NB4 (cell line): ENCODE measurements around the gene SNAP47.

ENCODE experiments used
- TF ChIP-seq, protein P1 (sequence below): IDR thresholded peaks from one replicate; pipeline ENCODE4 v1.5.1; 2012; ENCODE audit warnings: low read depth, low read length
- TF ChIP-seq, protein P2 (sequence below): IDR thresholded peaks from 2 replicates; pipeline ENCODE4 v1.6.1; 2011; ENCODE audit warnings: low read depth, low read length

DNA sequence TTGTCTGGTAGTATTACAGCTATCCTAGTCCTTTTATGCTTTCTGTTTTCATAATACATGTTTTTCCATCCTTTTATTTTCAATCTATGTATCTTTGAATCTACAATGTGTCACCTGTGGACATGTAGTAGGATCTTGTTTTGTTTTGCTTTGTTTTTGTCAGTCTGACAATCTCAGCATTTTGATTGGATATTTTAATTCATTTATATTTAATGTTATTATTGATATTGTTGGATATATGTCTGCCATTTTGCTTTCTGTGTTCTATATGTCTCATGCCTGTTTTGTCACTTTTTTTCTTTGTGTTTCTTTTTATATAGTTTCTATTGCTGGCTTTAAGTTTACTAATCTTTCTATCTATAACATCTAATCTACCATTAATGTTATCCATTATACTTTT is 68.7 kb downstream of the SNAP47 start:
- TF ChIP-seq, protein P1, sequence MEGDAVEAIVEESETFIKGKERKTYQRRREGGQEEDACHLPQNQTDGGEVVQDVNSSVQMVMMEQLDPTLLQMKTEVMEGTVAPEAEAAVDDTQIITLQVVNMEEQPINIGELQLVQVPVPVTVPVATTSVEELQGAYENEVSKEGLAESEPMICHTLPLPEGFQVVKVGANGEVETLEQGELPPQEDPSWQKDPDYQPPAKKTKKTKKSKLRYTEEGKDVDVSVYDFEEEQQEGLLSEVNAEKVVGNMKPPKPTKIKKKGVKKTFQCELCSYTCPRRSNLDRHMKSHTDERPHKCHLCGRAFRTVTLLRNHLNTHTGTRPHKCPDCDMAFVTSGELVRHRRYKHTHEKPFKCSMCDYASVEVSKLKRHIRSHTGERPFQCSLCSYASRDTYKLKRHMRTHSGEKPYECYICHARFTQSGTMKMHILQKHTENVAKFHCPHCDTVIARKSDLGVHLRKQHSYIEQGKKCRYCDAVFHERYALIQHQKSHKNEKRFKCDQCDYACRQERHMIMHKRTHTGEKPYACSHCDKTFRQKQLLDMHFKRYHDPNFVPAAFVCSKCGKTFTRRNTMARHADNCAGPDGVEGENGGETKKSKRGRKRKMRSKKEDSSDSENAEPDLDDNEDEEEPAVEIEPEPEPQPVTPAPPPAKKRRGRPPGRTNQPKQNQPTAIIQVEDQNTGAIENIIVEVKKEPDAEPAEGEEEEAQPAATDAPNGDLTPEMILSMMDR = no peak
- TF ChIP-seq, protein P2, sequence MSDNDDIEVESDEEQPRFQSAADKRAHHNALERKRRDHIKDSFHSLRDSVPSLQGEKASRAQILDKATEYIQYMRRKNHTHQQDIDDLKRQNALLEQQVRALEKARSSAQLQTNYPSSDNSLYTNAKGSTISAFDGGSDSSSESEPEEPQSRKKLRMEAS = no peak
